OCI-LY1 (cell line): ENCODE data around the gene CYP4A11.
"Not testable (repeated sequence)": the region's sequence is repeated elsewhere in the genome, so short reads cannot be mapped to it uniquely, and the experiment has no call there.

Experiments
- H2AFZ ChIP-seq: fragments of 200-600 bp; sonication (generic), shearing (Covaris generic); 2 replicates; pipeline ENCODE4 v1.6.0; 2014; ENCODE audit warnings: antibody characterized with exemption, mild to moderate bottlenecking, low read length
- H3F3A ChIP-seq: fragments of 200-600 bp; sonication (generic), shearing (Covaris generic); 2 replicates; pipeline ENCODE4 v1.6.0; 2014; ENCODE audit warnings: mild to moderate bottlenecking, antibody characterized with exemption, low read length, moderate library complexity; ENCODE audit not compliant: insufficient read depth
- H3K27ac ChIP-seq: fragments of 200-600 bp; sonication (generic); 2 replicates; pipeline ENCODE4 v1.5.1; 2014; ENCODE audit warnings: low read length, mixed run types, mild to moderate bottlenecking, low read depth; ENCODE audit not compliant: poor library complexity, severe bottlenecking
- H3K27me3 ChIP-seq: fragments of 200-600 bp; sonication (generic); 2 replicates; pipeline ENCODE4 v1.6.0; 2014; ENCODE audit warnings: antibody characterized with exemption, mild to moderate bottlenecking, low read length, moderate library complexity; ENCODE audit not compliant: insufficient read depth
- H3K36me3 ChIP-seq: fragments of 200-600 bp; sonication (generic); 2 replicates; pipeline ENCODE4 v1.6.1; 2014; ENCODE audit warnings: mild to moderate bottlenecking, antibody characterized with exemption, low read length, moderate library complexity, mixed read lengths; ENCODE audit not compliant: insufficient read depth
- H3K4me1 ChIP-seq: fragments of 200-600 bp; sonication (generic); 2 replicates; pipeline ENCODE4 v1.5.1; 2014; ENCODE audit warnings: mild to moderate bottlenecking, low read length, moderate library complexity; ENCODE audit not compliant: insufficient read depth, severe bottlenecking
- H3K4me2 ChIP-seq: fragments of 200-600 bp; sonication (generic), shearing (Covaris generic); 2 replicates; pipeline ENCODE4 v1.6.1; 2014; ENCODE audit warnings: low read length
- H3K4me3 ChIP-seq: fragments of 200-600 bp; sonication (generic); 2 replicates; pipeline ENCODE4 v1.5.1; 2014; ENCODE audit warnings: low read length, low read depth, mild to moderate bottlenecking, mixed read lengths; ENCODE audit not compliant: poor library complexity, severe bottlenecking
- H3K79me2 ChIP-seq: fragments of 200-600 bp; shearing (Covaris generic); 2 replicates; pipeline ENCODE4 v1.6.1; 2016; ENCODE audit warnings: mixed run types, low read length, mixed read lengths; ENCODE audit not compliant: insufficient read depth
- H3K9ac ChIP-seq: fragments of 200-600 bp; sonication (generic), shearing (Covaris generic); 2 replicates; pipeline ENCODE4 v1.6.1; 2014; ENCODE audit warnings: mild to moderate bottlenecking, low read length, mixed read lengths
- H3K9me2 ChIP-seq: fragments of 200-600 bp; sonication (generic), shearing (Covaris generic); 2 replicates; pipeline ENCODE4 v1.6.1; 2014; ENCODE audit warnings: low read depth, mild to moderate bottlenecking, low read length, mixed read lengths
- H3K9me3 ChIP-seq: fragments of 200-600 bp; shearing (Covaris generic); 2 replicates; pipeline ENCODE4 v1.6.1; 2014; ENCODE audit warnings: low read length, mixed read lengths
- H4K20me1 ChIP-seq: fragments of 200-600 bp; sonication (generic), shearing (Covaris generic); 2 replicates; pipeline ENCODE4 v1.6.0; 2016; ENCODE audit warnings: mild to moderate bottlenecking, low read length; ENCODE audit not compliant: insufficient read depth
- TF ChIP-seq, protein P1 (sequence below): fragments of 200-600 bp; sonication (generic), shearing (Covaris generic); IDR thresholded peaks from 2 replicates; pipeline ENCODE4 v1.5.1; 2017; ENCODE audit warnings: mild to moderate bottlenecking, antibody characterized with exemption, low read length, moderate library complexity, mixed read lengths

Gene CYP4A11

GRCh38 chr1:46900401-46900800, 40.9 kb downstream of the CYP4A11 start:
- H3K9ac ChIP-seq = no peak overlapping the region
- TF ChIP-seq, protein P1, sequence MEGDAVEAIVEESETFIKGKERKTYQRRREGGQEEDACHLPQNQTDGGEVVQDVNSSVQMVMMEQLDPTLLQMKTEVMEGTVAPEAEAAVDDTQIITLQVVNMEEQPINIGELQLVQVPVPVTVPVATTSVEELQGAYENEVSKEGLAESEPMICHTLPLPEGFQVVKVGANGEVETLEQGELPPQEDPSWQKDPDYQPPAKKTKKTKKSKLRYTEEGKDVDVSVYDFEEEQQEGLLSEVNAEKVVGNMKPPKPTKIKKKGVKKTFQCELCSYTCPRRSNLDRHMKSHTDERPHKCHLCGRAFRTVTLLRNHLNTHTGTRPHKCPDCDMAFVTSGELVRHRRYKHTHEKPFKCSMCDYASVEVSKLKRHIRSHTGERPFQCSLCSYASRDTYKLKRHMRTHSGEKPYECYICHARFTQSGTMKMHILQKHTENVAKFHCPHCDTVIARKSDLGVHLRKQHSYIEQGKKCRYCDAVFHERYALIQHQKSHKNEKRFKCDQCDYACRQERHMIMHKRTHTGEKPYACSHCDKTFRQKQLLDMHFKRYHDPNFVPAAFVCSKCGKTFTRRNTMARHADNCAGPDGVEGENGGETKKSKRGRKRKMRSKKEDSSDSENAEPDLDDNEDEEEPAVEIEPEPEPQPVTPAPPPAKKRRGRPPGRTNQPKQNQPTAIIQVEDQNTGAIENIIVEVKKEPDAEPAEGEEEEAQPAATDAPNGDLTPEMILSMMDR = no peak
- no peaks in the 10 kb centered on the region for H3K27me3 ChIP-seq

DNA sequence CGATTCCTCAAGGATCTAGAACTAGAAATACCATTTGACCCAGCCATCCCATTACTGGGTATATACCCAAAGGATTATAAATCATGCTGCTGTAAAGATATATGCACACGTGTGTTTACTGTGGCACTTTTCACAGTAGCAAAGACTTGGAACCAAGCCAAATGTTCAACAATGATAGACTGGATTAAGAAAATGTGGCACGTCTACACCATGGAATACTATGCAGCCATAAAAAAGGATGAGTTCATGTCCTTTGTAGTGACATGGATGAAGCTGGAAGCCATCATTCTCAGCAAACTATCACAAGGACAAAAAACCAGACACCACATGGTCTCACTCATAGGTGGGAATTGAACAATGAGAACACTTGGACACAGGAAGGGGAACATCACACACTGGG, 59.6 kb downstream of the CYP4A11 start:
- H3K36me3 ChIP-seq, H3K27ac ChIP-seq, H3K4me1 ChIP-seq, H4K20me1 ChIP-seq, H3K27me3 ChIP-seq, H3K79me2 ChIP-seq, H2AFZ ChIP-seq, H3K4me2 ChIP-seq, H3K9me2 ChIP-seq, H3K4me3 ChIP-seq, H3K9me3 ChIP-seq, H3F3A ChIP-seq, H3K9ac ChIP-seq: not testable (repeated sequence)

More at GRCh38 chr1:46900401-46900800, 40.9 kb downstream of the CYP4A11 start:
- H3K27ac ChIP-seq = no peak overlapping the region
- no peaks in the 10 kb centered on the region for H4K20me1 ChIP-seq
- no peaks in the 10 kb centered on the region for H3K4me1 ChIP-seq
- H3K4me2 ChIP-seq = no peak overlapping the region
- H3K79me2 ChIP-seq = no peaks in the 10 kb centered on the region
- H3K4me3 ChIP-seq = no peak overlapping the region
- no peaks in the 10 kb centered on the region for H3K9me3 ChIP-seq
- no peak overlapping the region for H2AFZ ChIP-seq
- H3K9me2 ChIP-seq = no peaks in the 10 kb centered on the region
- no peaks in the 10 kb centered on the region for H3F3A ChIP-seq
- H3K36me3 ChIP-seq = no peaks in the 10 kb centered on the region
